Activated CD8-positive, alpha-beta T cell treated with anti-CD3 and anti-CD28 coated beads for 36 hours (primary cell): ENCODE data around the gene ATF1. TPM values are rescaled to one million over a fixed set of nuclear protein-coding genes. Genes with fewer than 3 reads are reported as not detected.
"Not testable (repeated sequence)": the region's sequence is repeated elsewhere in the genome, so short reads cannot be mapped to it uniquely, and the experiment has no call there.

Source experiments
- ATAC-seq: fragments of 200-7000 bp; cut with Tn5 transposase; one replicate; pipeline ENCODE4 v1.10.0; 2021; ENCODE audit warnings: mild to moderate bottlenecking, moderate library complexity
- CTCF ChIA-PET: fragments of 350-600 bp; sonication (Branson Sonifier 250); formaldehyde crosslinking; loops from one replicate; lab custom pipeline; 2021; ENCODE audit warnings: antibody characterized with exemption; lab: Charles Lee
- POLR2A ChIA-PET: fragments of 350-600 bp; sonication (Branson Sonifier 250); formaldehyde crosslinking; loops from one replicate; lab custom pipeline; 2021; ENCODE audit warnings: antibody characterized with exemption; lab: Charles Lee
- DNase-seq: peaks from one replicate; pipeline ENCODE4 v3.0.0-alpha.2; 2020
- H3K27ac Mint-ChIP-seq: one replicate; pipeline ENCODE4 v1.8.0; 2021; ENCODE audit warnings: mild to moderate bottlenecking, mixed read lengths
- H3K27me3 Mint-ChIP-seq: one replicate; pipeline ENCODE4 v1.8.0; 2021; ENCODE audit warnings: mixed read lengths
- H3K36me3 Mint-ChIP-seq: one replicate; pipeline ENCODE4 v1.8.0; 2021; ENCODE audit warnings: low read depth, mixed read lengths
- H3K4me1 Mint-ChIP-seq: one replicate; pipeline ENCODE4 v1.8.0; 2021; ENCODE audit warnings: low read depth, mixed read lengths
- H3K4me3 Mint-ChIP-seq: one replicate; pipeline ENCODE4 v1.8.0; 2021; ENCODE audit warnings: mild to moderate bottlenecking, moderate library complexity, mixed read lengths
- H3K9me3 Mint-ChIP-seq: one replicate; pipeline ENCODE4 v1.8.0; 2021; ENCODE audit warnings: mixed read lengths
- CTCF ChIP-seq: fragments of 200-600 bp; IDR thresholded peaks from one replicate; pipeline ENCODE4 v1.8.0; 2022; ENCODE audit warnings: antibody characterized with exemption, mild to moderate bottlenecking
- intact Hi-C: fragments of 100-400 bp; cut with micrococcal nuclease; formaldehyde crosslinking; loops from one replicate; pipeline ENCODE4 v1.10.0; 2022
- total RNA-seq, 2 experiments: library from RNA; stranded (reverse); gene quantifications; one replicate each; pipeline ENCODE4 v1.2.3, GENCODE V29; 2021

The ATF1 gene
- total RNA-seq, 2 experiments from 2014 or later = 46.6 to 49.8 TPM

DNA sequence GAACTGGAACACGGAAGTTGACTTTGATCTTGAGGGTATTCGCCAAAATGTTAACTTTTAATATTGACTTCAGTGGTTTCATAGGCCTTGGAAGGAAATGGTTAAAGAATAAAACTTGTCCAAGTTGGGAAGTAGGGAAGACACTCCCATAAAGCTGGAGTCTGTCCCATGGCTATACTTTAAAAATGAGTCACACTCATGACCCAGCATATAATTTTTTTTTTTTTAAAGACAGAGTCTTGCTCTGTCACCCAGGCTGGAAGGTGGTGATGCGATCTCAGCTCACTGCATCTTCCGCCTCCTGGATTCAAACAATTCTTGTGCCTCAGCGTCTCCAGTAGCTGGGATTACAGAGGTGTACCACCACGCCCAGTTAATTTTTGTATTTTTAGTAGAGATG, 98.4 kb downstream of the ATF1 start:
- POLR2A ChIA-PET = interaction anchor here (0.6 kb wide), 1 partner anchor 165 kb away, joined by 3 read pairs; no protein-coding TSS in a partner anchor
- ATAC-seq = no peak
- no peak for TF ChIP-seq CTCF

DNA sequence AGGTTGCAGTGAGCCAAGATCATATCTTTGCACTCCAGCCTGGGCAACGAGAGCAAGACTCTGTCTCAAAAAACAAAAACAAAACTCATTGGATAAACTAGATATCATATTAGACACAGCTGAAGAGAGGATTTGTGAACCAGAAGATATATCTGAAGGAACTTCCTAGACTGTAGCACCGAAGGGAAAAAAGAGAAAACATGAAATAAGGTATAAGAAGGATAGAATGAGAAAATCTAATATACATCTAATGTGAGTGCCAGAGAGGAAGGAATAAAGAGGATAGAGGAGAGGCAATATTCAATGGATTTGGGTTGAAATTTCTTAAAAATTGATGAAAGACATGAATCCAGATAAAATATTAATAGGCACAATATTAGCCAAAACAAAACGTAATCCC, 101.4 kb downstream of the ATF1 start:
- H3K4me3 Mint-ChIP-seq = no peak overlapping the region

More for the DNA sequence above, 98.4 kb downstream of the ATF1 start:
- Mint-ChIP-seq H3K4me3 (no peak overlapping the region), H3K27me3 (no peaks in the 10 kb centered on the region), H3K9me3 (peaks cover 5% of the 10 kb centered on the region), H3K27ac (no peak overlapping the region), H3K4me1 (peaks cover 8% of the 10 kb centered on the region), H3K36me3 (peaks cover 4% of the 10 kb centered on the region)
- no peak for DNase-seq
- CTCF ChIA-PET = interaction anchor here (1.5 kb wide), 1 partner anchor 36 kb away, joined by 3 read pairs; no protein-coding TSS in a partner anchor
- intact Hi-C loops = no loop called here

DNA sequence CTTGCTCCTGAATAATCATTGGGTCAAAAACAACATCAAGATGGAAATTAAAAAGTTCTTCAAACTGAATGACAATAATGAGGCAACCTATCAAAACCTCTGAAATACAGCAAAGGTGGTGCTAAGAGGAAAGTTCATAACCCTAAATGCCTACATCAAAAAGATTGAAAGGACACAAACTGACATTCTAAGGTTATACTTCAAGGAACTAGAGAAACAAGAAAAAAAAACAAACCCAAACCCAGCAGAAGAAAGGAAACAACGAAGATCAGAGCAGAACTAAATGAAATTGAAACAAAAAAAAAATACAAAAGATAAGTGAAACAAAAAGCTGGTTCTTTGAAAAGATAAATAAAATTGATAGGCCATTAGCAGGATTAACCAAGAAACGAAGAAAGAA, 105.0 kb downstream of the ATF1 start:
- H3K36me3 Mint-ChIP-seq, CTCF ChIA-PET, POLR2A ChIA-PET, intact Hi-C loops, ATAC-seq, H3K9me3 Mint-ChIP-seq, H3K27me3 Mint-ChIP-seq, H3K4me3 Mint-ChIP-seq, DNase-seq: not testable (repeated sequence)
- Mint-ChIP-seq H3K27ac (peak overlapping the region; percentile 34), H3K4me1 (peaks cover 26% of the 10 kb centered on the region)

More for the DNA sequence above, 101.4 kb downstream of the ATF1 start:
- H3K4me1 Mint-ChIP-seq = peaks cover 26% of the 10 kb centered on the region
- POLR2A ChIA-PET = no interaction called here
- TF ChIP-seq CTCF = no peak
- peaks cover 5% of the 10 kb centered on the region for H3K9me3 Mint-ChIP-seq
- intact Hi-C loops = no loop called here
- peaks cover 4% of the 10 kb centered on the region for H3K36me3 Mint-ChIP-seq
- H3K27ac Mint-ChIP-seq = no peak overlapping the region
- no peak for DNase-seq
- ATAC-seq = no peak
- no peaks in the 10 kb centered on the region for H3K27me3 Mint-ChIP-seq
- CTCF ChIA-PET = no interaction called here

Other genes starting within 250 kb of the ATF1 start
- not detected for gene TMPRSS12, start 78.8 kb downstream of the ATF1 start, total RNA-seq
- not detected for gene HIGD1C, start 188.4 kb downstream of the ATF1 start, total RNA-seq